Measurements from ENCODE around the gene SLC38A1.
"Not testable (repeated sequence)": the region's sequence is repeated elsewhere in the genome, so short reads cannot be mapped to it uniquely, and the experiment has no call there.

Gene SLC38A1

DNA sequence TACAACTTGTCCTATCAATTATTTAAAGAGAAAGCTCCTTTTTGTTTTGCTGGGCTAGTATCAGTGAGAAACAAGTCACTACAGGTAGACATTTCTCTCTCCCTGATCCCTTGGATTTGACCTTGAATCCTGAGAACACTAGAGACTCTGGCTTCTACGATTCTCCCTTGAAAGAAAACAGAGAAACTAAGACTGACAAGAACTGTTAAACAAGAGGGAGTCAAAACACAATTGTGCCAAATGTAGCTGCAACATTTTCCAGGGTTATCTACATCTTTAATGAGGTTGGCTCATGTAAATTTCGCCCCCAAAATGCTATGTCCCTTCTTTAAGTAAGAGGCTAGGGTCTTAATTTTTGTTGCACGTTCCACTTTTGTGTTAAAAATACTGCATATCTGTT, 62.4 kb downstream of the SLC38A1 start:
- no peak for DNase-seq (ENCODE audit: low spot score)

DNA sequence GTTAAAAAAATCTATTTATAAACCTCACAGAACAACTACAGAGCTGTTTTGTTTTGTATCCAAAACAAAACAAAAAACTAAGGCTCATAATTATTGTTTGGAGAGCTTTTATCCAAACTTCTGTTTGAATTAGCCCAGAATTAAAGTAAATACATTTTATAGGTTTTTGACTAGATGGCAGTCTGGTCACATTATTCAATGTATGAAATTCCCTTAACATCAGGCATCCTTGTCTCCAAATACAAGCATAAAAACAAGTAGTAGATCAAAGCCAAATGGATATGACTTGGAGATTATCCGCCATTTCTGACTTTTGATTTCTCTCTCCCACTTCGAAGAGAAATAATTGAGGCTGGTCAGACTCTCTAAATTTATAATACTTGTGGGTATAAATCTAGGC, 63.5 kb downstream of the SLC38A1 start:
- no peak for DNase-seq (ENCODE audit: low spot score)

DNA sequence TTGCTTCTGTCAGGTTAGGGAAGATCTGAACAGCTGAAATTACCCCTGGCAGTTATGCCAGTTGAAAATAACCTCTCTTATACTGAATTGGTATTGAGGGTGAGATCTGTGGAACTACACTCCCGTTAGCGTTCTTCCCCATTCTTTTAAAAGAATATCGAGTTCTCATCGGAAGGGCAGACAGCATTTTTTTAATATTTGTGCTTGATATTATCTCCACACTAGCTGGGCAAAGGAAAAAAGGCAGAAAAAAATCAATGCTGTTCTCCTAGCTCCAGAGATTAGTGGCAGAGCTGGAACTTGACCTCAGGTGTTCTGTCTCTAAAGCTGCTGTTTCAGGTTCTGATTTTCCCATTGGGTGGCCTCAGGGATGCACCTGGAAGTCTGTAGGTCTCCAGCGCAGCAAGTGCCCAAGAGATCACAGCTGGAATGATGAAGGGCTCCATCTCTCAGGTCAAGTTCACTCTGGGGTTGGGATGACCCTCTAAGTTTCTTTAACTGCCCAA, 67.5 kb downstream of the SLC38A1 start:
- DNase-seq (ENCODE audit: low spot score), result no peak

DNA sequence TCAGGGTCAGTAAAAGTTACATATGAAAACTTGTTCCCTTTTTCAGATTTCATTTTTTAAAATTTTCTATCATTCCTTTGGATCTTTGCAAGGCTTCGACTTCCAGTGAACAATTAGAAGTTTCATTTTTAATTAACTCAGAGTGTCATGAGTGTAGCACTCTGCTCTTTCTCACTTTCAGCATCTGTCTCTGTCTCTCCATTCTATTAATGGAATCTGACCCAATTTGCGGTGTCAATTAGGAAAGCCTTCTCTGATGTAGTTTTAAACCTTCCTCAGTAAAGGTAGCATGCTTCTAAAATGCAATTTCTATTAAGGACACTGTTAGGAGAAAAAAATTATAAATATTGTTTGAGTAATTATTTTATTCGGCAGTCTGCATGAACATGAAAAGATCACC, 68.3 kb downstream of the SLC38A1 start:
- DNase-seq (ENCODE audit: low spot score), result no peak

DNA sequence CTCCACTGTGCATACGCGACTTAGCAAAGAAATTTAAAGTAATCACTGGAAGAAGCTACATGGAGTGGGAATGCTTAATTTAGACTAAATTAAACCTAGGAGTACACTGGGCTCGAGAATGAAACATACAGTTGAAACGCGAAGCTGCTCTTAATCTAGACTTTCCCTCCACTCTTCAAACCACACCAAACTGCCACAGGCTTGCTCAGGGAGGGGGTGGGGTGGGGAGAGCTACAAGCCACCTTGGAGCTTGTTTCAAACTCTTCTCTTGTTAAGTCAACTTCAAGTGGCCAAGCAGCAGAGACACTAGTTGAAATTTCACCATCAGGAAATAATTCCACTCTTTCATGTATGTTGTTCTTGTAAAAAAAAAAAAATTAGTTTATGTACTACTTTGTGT, 69.9 kb downstream of the SLC38A1 start:
- no peak for DNase-seq (ENCODE audit: low spot score)

DNA sequence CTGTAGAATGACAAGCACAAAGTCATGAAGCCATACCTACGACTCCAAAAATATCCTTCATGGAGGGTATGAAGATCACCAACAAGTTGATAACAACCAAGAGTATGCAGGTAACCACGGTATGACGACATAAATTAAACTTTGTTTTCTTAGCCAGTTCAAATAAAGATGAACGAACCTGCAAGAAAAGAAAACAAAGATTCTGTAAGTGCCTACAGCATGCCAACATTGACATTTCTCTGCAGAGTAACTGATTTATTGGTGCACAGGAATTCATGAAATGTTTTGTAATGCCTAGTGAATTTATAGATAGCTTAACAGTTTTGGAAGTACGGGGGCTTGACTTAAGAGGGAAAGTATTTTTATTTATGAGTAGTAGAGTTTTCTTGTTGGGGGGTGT, 71.0 kb downstream of the SLC38A1 start:
- DNase-seq (ENCODE audit: low spot score), result no peak

DNA sequence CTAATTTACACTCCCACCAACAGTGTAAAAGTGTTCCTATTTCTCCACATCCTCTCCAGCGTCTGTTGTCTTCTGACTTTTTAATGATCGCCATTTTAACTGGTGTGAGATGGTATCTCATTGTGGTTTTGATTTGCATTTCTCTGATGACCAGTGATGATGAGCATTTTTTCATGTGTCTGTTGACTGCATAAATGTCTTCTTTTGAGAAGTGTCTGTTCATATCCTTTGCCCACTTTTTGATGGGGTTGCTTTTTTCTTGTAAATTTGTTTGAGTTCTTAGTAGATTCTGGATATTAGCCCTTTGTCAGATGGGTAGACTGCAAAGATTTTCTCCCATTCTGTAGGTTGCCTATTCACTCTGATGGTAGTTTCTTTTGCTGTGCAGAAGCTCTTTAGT, 78.3 kb downstream of the SLC38A1 start:
- DNase-seq (ENCODE audit: low spot score), result not testable (repeated sequence)

DNA sequence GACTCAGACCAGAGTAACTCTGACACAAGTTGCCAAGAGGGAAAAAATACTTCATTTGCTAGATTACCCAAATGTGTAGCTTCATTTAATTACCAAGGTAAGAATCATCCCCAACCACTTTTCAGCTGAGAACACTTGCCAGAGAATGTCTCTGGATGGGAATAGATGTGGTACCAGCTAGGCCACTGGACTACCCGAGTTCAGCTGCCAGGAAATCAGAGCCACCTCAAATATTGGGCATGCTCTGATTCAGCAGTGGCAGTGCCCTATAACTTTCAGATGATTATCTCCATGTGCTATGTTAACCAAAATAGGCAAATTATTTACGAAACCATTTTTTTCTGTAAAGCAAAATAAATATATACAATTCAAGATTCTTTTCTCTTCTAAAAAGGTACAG, 80.7 kb downstream of the SLC38A1 start:
- DNase-seq (ENCODE audit: low spot score), result no peak

DNA sequence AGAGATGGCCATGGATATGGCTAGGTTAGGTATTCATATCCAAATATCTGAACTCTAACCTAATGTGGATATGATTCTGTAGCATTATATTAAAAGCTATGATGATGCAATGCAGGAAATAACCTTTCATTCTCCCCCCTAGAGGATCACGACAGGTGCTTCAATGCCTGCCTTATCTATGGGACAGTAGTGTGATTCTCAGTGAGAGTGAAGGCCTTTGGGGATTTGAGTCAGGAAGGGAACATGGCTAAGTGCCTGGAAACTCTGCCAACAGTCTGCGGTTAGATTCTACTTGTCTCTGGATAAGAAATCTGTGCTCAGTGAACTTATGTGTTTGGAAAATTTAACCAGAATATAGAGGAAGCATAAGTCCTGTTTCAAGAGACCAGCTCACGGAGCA, 81.8 kb downstream of the SLC38A1 start:
- no peak for DNase-seq (ENCODE audit: low spot score)

DNA sequence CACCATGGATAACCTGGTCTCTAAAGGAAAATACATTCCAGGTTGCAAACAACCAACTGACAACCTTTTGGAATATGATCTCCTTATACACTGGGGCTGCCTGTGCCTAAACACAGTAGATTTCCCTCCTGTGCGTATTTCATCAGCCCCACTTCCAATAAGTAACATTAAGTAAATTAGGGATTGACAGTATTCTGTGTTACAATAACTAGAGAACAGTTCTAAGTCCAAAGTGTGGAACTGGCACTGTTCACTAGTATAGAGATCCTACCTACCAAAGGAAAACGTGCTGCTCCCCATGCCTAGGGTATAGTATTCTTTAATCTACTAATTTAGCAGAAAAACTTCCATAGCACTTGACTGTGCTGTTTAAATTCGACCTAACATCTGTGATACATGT, 82.8 kb downstream of the SLC38A1 start:
- DNase-seq (ENCODE audit: low spot score), result no peak

DNA sequence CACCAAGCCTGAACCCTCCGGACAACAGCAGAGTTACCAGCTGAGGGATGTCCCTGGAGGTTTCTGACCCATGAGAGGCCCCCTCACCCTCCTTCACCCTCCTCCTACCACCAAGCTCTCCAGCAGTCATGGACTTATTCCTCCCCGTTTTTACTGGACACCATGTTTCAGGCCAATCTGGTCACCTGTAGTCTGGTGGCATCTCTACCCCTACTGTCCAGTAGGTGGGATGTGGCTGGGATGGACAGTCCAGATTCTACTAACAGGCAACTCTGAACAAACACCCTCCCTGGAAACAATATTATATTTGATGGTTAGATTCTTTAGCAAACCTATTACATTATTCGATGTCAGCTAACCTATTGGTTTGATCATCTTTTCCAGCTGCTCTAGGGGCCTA, 83.2 kb downstream of the SLC38A1 start:
- DNase-seq (ENCODE audit: low spot score), result no peak

DNA sequence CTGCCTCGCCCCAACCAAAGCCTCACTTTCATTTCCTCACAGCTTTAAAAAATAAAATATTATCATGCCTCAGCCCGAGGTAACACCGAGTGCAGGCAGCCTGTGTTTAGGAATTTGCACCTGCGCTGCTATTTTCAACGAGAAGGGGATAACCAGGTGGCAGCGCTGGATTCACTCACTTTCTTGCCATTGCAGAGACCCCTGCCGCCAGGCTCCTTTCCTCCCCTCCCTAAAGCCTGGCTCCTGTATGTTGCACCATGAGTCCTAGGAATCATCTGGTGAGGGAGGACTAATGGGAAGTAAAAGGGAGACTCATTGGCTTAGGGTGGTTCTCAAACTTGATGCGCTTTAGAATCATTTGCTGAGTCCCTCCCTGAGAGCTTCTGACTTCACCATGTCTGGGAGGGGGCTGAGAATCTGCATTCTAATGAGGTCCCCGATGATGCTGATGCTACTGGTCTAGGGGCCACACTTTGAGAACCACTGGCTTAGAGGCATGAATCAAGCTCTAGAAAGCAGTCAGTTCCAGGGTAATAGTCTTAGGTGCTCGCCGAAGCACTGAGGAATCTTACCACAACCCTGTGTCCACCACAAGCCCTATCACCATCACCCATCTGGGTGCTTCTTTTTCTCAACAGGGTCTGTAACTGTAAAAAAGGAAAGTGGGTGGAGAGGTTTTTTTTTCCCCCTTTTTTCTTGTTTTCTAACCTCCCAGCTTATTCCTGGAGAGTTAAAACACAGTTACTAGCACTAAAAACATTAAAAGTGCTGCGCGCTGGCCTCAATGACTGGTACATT, 83.8 kb downstream of the SLC38A1 start:
- DNase-seq (ENCODE audit: low spot score), result no peak

DNA sequence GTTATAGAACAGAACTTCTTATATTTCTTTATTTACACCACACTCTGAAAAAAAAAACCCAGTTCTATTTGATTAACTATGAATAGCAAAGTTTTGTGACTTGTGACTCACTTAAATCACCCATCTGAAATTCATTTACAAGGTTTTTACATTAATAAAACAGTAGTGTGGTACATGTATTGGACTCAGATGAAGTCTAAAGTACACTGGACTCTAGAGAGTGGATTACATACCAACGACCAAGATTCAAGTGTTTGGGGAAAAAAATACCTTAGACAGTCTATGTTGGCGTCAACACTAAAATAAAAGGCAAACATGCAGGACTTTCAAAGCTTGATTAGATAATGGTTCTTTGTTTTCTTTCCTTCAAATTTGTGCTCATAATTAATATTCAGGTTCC, 85.7 kb downstream of the SLC38A1 start:
- DNase-seq (ENCODE audit: low spot score), result no peak

DNA sequence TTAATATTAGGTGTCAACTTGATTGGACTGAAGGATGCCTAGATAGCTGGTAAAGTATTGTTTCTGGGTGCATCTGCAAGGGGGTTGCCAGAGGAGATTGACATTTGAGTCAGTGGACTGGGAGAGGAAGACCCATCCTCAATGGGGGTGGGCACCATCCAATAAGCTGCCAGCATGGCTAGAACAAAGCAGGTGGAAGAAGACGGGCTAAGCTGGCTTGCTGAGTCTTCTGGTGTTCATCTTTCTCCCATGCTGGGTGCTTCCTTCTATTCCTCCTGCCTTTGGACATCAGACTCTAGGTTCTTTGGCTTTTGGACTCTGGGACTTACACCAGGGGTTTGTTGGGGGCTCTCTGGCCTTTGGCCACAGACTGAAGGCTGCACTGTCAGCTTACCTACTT, 87.4 kb downstream of the SLC38A1 start:
- DNase-seq (ENCODE audit: low spot score), result no peak

DNA sequence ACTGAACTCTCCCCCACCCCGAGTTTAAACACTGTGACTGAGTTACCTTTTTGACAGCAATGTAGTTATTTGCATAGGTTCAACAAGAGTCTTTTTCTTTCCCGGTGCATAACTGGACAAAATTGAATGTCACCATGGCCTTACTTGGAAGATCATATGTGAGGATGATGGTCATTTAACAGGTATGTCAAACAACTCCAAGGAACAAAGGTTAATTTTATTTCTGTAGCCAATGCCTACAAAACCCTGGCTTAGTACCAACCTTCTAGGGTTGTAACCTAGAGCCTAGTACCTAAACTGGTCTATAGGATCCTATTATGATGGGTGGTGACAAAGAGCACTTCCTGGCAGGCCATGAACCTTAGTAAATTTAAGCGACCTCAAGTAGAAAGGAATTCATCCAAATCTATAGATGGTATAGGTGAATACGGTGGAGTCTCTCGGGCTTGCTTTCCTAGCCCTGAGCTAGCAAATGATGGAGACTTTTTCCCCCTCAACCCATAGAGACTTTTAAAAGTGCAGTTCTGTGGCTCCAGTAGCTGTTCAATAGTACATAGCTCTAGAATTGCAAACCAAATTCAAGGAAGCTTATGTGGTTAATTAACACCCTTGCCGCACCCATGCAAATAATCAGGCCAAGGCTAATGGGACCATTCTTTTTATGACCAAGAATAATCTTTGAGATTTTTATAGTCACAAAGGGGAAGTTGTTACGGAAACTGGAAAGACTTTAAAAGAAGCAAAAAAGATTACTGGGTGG, 89.0 kb downstream of the SLC38A1 start:
- DNase-seq (ENCODE audit: low spot score), result no peak

DNA sequence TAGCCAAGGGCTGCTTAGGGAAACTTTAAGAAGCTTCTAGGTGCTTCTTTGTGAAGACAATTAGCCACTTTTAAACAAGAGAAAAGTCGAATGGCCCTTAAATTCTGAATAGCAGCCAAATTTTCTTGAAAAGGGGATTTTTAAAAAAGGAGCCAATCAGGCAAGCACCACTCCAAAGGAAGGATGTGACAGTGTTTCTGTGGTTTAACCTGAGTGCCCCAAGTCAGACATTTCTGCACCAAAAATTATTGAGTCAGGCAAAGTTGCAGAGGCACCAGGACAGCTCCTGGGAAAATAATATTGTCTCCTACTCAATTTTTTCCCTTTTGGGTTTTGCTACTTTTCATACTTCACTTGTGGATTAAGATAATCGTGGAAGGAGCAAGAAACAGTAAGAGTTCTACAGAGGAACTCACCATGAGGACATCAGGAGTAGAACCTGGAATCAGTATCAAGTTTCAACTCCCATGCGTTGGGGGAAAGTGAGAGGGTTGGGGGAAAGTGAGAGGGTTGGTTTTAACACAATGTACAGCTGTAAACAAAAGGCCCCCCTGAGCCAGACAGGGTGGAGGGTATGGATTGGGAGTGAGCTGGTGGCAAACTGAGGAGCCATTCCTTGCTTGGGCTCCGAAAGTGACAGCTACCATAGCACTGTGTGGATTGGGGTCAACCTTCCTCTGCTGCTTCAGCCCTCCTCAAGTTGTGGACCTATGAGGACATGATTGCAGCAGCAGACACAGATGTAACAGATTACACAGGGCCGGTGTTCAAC, 90.8 kb downstream of the SLC38A1 start:
- DNase-seq (ENCODE audit: low spot score), result no peak

DNA sequence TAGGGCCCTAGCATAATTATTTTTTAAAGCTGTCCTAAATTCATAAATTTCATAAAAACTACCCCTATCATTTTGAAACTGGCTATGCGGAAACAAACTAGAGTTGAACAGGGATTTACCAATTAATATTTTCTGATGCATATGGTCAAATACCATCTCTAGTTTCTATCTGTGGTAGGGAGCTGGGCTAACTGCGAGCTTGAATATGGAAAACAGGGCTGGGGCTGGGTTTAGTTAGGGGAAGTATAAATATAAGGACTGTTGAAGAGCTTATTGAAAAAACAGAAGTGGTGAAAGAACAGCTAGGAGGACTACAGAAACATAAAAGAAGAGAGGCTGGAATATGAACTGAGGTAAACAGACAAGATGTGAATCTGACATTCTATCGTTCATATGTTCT, 91.8 kb downstream of the SLC38A1 start:
- no peak for DNase-seq (ENCODE audit: low spot score)

DNA sequence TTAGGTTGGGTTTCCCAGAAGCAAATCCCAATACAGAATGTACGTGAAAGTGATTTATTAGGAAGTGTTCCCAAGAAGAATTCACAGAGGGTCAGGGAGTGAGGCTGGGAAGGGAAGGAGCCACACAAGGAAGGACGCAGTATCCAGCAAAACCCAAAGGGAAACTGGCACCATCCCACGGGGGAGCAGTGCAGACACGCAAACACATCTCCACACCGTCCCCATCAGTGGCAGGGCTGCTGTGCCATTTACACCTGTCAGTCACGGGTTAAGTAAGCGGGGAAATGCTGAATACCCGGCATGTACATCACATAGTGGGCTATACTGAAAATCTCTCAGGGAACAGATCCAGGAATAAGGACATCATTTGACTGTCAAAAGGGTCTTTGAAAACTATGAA, 93.9 kb downstream of the SLC38A1 start:
- no peak for DNase-seq (ENCODE audit: low spot score)

DNA sequence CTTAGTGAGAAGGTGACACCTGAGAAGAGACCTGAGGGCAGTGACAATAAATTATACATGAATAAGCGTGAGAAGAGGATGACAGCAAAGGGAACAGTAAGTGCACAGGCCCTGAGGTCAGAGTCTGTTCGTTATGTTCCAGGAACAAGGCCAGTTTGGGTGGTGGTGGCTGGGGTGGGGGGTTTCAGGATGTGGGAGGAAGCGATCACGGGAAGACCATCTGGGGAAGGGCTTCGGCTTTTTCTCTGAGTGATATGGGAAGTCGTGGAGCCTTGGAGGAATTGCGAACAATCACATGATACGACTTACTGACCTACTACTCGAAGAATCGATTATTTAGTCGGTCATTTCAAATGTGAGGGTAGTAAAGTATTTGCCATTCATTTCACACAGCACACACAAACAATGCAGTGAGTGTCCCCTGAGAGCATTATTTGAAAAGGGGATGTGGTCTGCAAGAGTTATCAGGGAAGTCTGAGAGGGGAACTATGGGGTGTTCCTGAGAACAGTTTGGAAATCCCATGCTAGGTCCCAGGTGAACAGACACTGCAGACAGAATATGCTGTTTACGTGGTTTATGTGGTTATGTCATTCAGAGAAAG, 94.7 kb downstream of the SLC38A1 start:
- DNase-seq (ENCODE audit: low spot score), result no peak

DNA sequence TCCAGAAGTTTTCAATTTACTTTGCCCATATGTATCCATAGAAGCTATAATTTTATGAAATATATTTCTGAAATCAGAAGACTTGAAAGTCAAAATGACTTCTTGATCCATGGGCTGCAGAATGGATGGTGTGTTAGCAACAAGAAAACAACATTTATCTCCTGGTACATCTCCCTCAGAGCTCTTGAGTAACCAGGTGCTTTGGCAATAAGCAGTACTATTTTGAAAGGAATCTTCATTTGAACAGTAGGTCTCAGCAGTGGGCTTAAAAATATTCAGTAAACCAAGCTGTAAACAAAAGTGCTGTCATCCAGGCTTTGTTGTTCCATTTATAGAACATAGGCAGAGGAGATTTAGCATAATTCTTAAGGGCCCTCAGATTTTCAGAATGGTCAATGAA, 100.4 kb downstream of the SLC38A1 start:
- DNase-seq (ENCODE audit: low spot score), result no peak

DNA sequence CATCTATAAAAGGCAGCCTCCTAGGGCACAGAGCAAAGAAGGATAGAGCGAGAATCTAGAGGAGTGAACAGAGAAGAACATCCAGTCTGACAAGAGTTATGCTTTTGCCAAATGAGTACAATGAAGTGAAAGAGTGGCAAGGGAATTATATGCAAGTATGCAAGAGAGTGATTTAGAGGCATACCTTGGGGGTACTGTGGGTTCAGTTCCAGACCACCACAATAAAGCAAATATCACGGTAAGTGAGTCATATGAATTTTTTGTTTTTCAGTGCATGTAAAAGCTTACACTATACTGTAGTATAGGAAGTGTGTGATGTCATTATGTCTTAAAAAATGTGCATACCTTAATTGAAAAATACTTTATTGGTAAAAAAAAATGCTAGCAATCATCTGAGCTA, 101.4 kb downstream of the SLC38A1 start:
- DNase-seq (ENCODE audit: low spot score), result no peak

DNA sequence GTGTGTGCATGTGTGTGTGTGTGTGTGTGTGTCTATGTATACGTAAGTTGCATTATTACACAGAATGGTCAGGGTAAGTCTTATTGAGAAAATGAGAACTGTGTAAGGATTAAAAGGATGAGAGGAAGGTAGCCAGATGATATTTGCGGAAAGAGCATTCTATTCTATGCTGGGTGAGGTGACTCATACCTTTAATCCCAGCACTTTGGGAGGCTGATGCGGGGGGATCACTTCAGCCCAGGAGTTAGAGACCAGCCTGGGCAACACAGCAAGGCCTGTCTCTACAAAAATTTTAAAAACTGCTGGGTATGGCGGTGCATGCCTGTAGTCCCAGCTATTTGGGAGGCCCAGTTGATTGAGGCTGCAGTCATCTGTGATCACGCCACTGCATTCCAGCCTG, 103.7 kb downstream of the SLC38A1 start:
- no peak for DNase-seq (ENCODE audit: low spot score)

Measured in SW480 (cell line).